GM06990 (cell line): ENCODE measurements around the gene PSORS1C1.
"Not testable (repeated sequence)": the region's sequence is repeated elsewhere in the genome, so short reads cannot be mapped to it uniquely, and the experiment has no call there.

ENCODE experiments used
- DNase-seq: peaks from one replicate; pipeline ENCODE4 v3.0.0-alpha.2; 2011; ENCODE audit not compliant: insufficient read length; ENCODE audit errors: extremely low read depth
- H3K27me3 ChIP-seq: replicated peaks from 2 replicates; pipeline ENCODE4 v1.6.0; 2011; ENCODE audit warnings: low read length; ENCODE audit not compliant: control insufficient read depth, insufficient read depth
- H3K36me3 ChIP-seq: 2 replicates; pipeline ENCODE4 v1.5.1; 2011; ENCODE audit warnings: low read length; ENCODE audit not compliant: control insufficient read depth, insufficient read depth
- H3K4me3 ChIP-seq: replicated peaks from 2 replicates; pipeline ENCODE4 v1.5.1; 2011; ENCODE audit warnings: low read depth, mild to moderate bottlenecking, control low read depth, low read length
- TF ChIP-seq, protein P1 (sequence below): IDR thresholded peaks from 2 replicates; pipeline ENCODE4 v1.5.1; 2011; ENCODE audit warnings: low read length, control low read depth, mild to moderate bottlenecking, inconsistent platforms; ENCODE audit not compliant: insufficient read depth, poor library complexity, severe bottlenecking

PSORS1C1 gene

DNA sequence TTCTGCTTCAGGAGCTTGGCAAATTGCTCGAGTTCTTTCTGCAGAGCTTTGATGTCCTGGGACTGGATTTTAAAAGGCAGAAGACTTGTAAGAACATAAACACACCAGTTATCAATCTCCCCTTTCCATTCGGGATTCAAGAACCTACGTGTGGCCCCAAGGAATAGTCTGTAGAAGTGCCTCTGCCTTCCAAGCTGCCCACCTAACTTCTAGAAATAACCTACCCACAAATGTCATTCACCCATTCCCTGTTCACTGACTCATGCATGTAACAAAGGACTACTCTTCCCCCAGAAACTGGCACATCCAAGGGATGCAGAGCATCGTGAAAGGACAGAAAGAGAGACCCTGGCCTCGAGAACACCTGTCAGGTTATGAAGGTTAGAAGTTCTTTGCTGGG, 51.4 kb downstream of the PSORS1C1 start:
- no peak overlapping the region for H3K4me3 ChIP-seq

DNA sequence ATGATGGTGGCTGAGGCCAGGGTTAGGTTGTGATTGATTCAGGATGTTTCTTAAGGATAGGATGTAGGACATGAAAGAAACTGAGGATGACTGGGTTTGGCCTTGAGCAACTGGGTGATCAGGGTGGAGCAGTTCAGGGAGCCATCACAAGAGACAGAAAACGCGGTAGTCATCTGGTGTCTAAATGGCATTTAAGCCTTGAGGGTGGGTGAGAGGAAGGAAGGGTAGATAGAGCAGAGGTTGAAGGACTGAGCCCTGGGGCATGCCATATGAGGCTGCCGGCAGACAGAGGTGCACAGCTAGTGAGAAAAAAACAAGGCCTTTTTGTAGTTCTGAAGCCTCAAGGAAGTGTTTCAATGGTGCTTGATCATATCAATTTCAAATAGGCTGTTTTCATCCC, 54.0 kb downstream of the PSORS1C1 start:
- TF ChIP-seq, protein P1, sequence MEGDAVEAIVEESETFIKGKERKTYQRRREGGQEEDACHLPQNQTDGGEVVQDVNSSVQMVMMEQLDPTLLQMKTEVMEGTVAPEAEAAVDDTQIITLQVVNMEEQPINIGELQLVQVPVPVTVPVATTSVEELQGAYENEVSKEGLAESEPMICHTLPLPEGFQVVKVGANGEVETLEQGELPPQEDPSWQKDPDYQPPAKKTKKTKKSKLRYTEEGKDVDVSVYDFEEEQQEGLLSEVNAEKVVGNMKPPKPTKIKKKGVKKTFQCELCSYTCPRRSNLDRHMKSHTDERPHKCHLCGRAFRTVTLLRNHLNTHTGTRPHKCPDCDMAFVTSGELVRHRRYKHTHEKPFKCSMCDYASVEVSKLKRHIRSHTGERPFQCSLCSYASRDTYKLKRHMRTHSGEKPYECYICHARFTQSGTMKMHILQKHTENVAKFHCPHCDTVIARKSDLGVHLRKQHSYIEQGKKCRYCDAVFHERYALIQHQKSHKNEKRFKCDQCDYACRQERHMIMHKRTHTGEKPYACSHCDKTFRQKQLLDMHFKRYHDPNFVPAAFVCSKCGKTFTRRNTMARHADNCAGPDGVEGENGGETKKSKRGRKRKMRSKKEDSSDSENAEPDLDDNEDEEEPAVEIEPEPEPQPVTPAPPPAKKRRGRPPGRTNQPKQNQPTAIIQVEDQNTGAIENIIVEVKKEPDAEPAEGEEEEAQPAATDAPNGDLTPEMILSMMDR, result no peak
- H3K4me3 ChIP-seq, result no peak overlapping the region
- no peak for DNase-seq
- no peaks in the 10 kb centered on the region for H3K27me3 ChIP-seq
- H3K36me3 ChIP-seq, result no peaks in the 10 kb centered on the region

More for the DNA sequence above, 51.4 kb downstream of the PSORS1C1 start:
- no peak for DNase-seq
- no peaks in the 10 kb centered on the region for H3K27me3 ChIP-seq
- TF ChIP-seq, protein P1, result no peak
- peaks cover 3% of the 10 kb centered on the region; the same call in 1 of the 2 replicates for H3K36me3 ChIP-seq

DNA sequence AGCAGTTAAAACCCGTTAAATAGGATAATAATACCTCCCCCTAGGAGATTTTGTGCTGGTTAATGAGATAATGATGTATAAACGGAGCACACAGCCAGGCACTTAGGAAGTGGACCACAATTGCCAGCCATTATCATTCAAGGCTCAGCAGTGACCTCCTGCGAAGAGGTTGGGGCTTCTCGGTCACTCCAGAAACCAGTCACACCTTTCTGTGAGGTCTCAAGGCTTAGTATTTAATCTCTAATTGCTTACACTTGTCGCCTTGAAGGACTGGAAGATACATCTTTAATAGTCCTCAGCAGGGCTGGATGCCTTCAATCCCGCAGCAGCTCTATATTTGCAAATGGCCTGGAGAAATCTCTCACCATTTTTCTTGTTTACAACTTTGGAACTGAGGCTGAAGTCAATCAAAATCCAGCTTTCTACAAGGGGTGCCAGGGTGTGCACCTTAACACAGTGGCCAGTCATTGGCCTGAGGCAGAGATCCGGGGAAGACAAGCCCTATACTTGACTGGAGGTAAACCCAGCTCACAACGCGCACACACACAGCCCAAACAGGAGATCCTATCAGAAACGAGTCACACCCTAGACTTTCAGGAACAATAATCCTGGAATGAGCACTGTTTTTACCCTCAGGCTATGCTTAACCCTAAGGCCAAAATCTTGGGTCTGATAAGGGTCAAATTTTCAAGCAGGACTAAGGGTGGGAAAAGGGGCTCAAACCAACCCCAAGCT, 54.7 kb downstream of the PSORS1C1 start:
- H3K4me3 ChIP-seq, result no peak overlapping the region
- DNase-seq, result no peak
- TF ChIP-seq, protein P1, result no peak
- H3K27me3 ChIP-seq, result no peaks in the 10 kb centered on the region
- H3K36me3 ChIP-seq, result no peaks in the 10 kb centered on the region

DNA sequence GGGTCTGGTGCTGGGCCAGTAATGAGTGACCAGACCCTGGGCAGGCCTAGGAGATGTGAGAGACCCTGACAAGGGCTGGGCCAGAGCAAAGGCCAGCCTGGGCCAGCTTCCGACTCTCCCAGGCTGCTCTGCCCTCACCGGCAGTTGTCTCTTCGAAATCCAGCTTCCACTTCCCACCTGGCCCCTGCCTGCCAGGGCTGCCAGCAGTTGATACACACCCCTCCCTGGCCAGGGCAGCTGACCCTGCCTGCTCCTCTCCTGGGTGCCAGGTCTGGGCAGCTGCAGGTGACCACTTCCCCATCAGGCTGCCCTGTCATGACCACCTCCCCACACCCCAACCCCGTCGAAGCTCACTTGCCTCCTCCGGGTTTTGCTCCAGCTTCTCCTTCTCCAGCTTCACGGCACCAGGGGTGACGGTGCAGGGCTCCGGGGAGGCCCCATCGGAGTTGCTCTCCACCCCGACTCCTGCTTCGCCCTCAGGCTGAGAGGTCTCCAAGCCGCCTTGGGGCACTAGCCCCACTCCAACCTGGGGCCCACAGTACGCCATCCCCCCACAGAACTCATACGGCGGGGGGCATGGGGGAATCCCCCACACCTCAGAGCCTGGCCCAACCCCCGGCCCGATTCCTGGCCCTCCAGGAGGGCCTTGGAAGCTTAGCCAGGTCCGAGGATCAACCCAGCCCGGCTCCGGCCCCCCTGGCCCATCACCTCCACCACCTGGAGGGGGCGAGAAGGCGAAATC, 55.4 kb downstream of the PSORS1C1 start:
- not testable (repeated sequence) for H3K27me3 ChIP-seq, DNase-seq, H3K4me3 ChIP-seq, H3K36me3 ChIP-seq

DNA sequence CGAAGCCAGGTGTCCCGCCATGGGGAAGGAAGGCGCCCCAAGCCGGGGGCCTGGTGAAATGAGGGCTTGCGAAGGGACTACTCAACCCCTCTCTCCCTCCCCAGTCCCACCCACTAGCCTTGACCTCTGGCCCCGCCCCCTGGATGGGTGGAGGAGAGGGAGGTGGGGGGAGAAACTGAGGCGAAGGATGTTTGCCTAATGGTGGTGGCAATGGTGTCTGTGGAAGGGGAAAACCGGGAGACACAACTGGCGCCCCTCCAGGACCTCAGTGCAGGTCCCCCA, 55.9 kb downstream of the PSORS1C1 start, which contains the start of gene POU5F1:
Gene POU5F1, minus strand, starts transcription at position 83 of the 282 bp plus-strand sequence. Its CDS starts 62 bp downstream, at position 21.
- no peaks in the 10 kb centered on the region for H3K27me3 ChIP-seq
- TF ChIP-seq, protein P1, result no peak
- no peak within 1 kb of the TSS for H3K4me3 ChIP-seq
- DNase-seq, result no peak
- no peaks in the 10 kb centered on the region for H3K36me3 ChIP-seq

DNA sequence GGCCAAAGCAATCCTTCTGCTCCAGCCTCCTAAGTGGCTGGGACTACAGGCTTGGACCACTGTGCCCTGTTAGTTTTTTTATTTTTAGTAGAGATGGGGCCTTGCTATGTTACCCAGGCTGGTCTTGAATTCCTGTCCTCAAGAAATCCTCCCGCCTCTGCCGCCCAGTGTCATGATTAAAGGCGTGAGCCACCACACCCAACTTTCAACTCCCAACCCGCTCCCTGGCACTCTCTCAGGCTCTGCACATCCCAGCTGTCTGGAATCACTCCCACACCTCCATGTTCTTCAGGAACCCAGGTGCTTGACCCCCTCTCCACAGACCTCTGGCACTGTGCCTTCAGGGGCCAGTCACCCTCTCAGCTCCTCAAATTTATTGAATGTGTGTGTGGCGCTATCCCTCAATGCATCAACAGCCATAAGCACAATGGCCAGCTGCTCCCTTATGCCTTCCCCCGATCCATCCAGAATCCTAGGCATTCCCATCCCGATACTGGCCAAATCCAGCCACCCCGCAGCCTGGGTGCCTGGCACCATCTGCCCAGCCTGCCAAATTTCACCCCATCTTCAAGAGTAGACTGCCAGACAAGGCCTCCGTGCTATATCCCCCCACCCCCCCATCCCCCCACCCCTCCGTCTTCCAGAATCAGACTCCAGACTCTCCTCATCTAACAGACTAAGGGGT, 56.5 kb downstream of the PSORS1C1 start:
- no peaks in the 10 kb centered on the region for H3K27me3 ChIP-seq
- DNase-seq, result no peak
- TF ChIP-seq, protein P1, result no peak
- H3K36me3 ChIP-seq, result no peaks in the 10 kb centered on the region
- no peak overlapping the region for H3K4me3 ChIP-seq
